Tibial artery (tissue), 4 donors: ENCODE results near the gene ATP6V0E1.
A peak's percentile ranks its signal among the peaks of the same experiment; 100 is the strongest.

Experiments used
- DNase-seq, 2 donors: peaks; one replicate each; pipeline ENCODE4 v3.0.0-alpha.2; 2019
- H3K27ac ChIP-seq, 2 donors: fragments of 200-600 bp; sonication (generic) in 1 of 2; 1 replicate in 1 of 2; 2 replicates in 1 of 2; pipeline ENCODE4 v1.5.1; 2018 to 2019; ENCODE audit warnings: mild to moderate bottlenecking in 1 of 2
- H3K27me3 ChIP-seq, 2 donors: fragments of 200-600 bp; sonication (generic) in 1 of 2; one replicate each; pipeline versions ENCODE4 v1.5.1 to v1.6.0; 2016 to 2019
- H3K36me3 ChIP-seq, 3 donors: fragments of 200-600 bp; sonication (generic) in 2 of 3; one replicate each; pipeline ENCODE4 v1.5.1; 2016 to 2019; ENCODE audit warnings: mild to moderate bottlenecking in 2 of 3
- H3K4me1 ChIP-seq, 4 donors: fragments of 200-600 bp; sonication (generic) in 2 of 4; 1 replicate in 3 of 4; 2 replicates in 1 of 4; pipeline ENCODE4 v1.5.1; 2016 to 2019
- H3K4me3 ChIP-seq, 2 donors: fragments of 200-600 bp; sonication (generic) in 1 of 2; 1 replicate in 1 of 2; 2 replicates in 1 of 2; pipeline ENCODE4 v1.5.1; 2018 to 2019; ENCODE audit warnings: mild to moderate bottlenecking in 2 of 2
- H3K9me3 ChIP-seq, 3 donors: fragments of 200-600 bp; sonication (generic) in 1 of 3; one replicate each; pipeline ENCODE4 v1.5.1; 2016 to 2019
- intact Hi-C: fragments of 100-400 bp; cut with DNase I; formaldehyde crosslinking; loops from one replicate; pipeline ENCODE4 v1.15.0; 2023; ENCODE audit warnings: low total_unique reads
- TF ChIP-seq, protein P1 (sequence below), 2 experiments: fragments of 200-600 bp in 1 of 2; fragments of 450-650 bp in 1 of 2; IDR thresholded peaks; one replicate each; pipeline ENCODE4 v1.5.1; 2017 to 2019; ENCODE audit warnings: antibody characterized with exemption in 2 of 2, mild to moderate bottlenecking in 1 of 2, moderate library complexity in 1 of 2

Gene ATP6V0E1

DNA sequence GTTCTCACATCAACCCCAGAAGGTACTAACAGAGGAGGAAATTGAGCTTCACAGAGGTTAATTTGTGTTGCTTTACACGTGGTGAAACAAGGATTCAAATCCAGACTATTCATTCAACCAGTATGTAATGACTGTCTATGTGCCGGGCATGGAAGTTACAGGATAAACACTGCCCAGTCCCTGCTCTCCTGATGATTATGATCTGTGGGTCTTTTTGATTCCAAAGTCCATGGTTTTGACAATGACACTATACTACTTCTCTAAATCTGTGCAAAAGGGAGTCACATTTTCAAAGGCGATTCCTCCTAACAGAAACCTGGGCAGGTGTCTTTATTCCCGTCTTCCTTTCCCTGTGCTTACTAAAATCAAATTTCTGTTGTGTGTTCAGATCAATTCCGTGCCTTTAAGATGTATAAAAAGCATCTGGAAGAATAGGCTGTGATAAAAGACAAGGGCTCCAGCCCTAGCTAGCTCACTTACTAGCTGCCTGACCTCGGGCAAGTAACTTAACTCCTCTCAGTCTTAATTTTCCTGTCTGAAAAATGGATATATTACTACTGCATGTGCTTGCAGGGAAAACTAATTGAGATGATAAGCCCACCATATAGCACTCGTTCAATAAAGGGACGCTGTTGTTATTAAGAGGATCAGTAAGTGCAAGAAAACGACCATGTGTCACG, 71.6 kb downstream of the ATP6V0E1 start:
- H3K9me3 ChIP-seq = no peaks in the 10 kb centered on the region
- TF ChIP-seq, protein P1, sequence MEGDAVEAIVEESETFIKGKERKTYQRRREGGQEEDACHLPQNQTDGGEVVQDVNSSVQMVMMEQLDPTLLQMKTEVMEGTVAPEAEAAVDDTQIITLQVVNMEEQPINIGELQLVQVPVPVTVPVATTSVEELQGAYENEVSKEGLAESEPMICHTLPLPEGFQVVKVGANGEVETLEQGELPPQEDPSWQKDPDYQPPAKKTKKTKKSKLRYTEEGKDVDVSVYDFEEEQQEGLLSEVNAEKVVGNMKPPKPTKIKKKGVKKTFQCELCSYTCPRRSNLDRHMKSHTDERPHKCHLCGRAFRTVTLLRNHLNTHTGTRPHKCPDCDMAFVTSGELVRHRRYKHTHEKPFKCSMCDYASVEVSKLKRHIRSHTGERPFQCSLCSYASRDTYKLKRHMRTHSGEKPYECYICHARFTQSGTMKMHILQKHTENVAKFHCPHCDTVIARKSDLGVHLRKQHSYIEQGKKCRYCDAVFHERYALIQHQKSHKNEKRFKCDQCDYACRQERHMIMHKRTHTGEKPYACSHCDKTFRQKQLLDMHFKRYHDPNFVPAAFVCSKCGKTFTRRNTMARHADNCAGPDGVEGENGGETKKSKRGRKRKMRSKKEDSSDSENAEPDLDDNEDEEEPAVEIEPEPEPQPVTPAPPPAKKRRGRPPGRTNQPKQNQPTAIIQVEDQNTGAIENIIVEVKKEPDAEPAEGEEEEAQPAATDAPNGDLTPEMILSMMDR (IDR thresholded peaks at IDR 0.05) = no peak
- H3K27me3 ChIP-seq = no peaks in the 10 kb centered on the region
- peaks cover 0 to 6% (median 0%) of the 10 kb centered on the region in 3 donors for H3K36me3 ChIP-seq
- H3K4me1 ChIP-seq = peaks cover 0 to 33% (median 16%) of the 10 kb centered on the region in 4 donors
- intact Hi-C loops = loop anchor here (5.0 kb wide), 1 partner anchor 73 kb away; the partner anchor contains the start of gene ATP6V0E1
- DNase-seq = no peak
- peak overlapping the region in 1 of 2 donors; percentile 98 for H3K27ac ChIP-seq
- peak overlapping the region; percentile 98 to 99 for H3K4me3 ChIP-seq

DNA sequence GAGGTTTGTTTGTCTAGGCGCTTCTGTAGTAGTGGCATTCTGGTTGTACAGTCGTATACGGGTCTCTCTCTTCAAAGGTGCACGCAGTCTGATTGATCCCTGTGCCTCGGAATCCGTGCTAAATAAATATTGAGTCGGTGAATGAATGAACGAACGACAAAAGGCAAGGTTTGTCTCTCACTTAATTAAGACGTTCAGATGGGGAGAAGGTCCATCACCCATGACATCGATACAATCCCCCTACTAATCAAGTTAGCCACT, 72.1 kb downstream of the ATP6V0E1 start:
- no peak for DNase-seq
- no peaks in the 10 kb centered on the region for H3K9me3 ChIP-seq
- no peaks in the 10 kb centered on the region for H3K27me3 ChIP-seq
- peak overlapping the region; percentile 98 to 100 for H3K27ac ChIP-seq
- H3K4me3 ChIP-seq = peak overlapping the region; percentile 98 to 99
- peaks cover 0 to 38% (median 18%) of the 10 kb centered on the region in 4 donors for H3K4me1 ChIP-seq
- H3K36me3 ChIP-seq = peaks cover 0 to 6% (median 0%) of the 10 kb centered on the region in 3 donors
- intact Hi-C loops = loop anchor here (5.0 kb wide), 1 partner anchor 73 kb away; the partner anchor contains the start of gene ATP6V0E1
- TF ChIP-seq, protein P1 (IDR thresholded peaks at IDR 0.05) = no peak

GRCh38 chr5:173055983-173056782, 72.6 kb downstream of the ATP6V0E1 start, which contains the start of gene CREBRF:
Gene CREBRF, plus strand, starts transcription at chr5:173056352. Its CDS starts 24,424 bp downstream, at chr5:173080776.
- intact Hi-C loops = loop anchor here (5.0 kb wide), 1 partner anchor 74 kb away; the partner anchor contains the start of gene ATP6V0E1
- Histone ChIP-seq H3K4me3 (peak within 1 kb of the TSS; percentile 98 to 99), H3K27ac (peak within 1 kb of the TSS; percentile 98 to 100), H3K9me3 (no peaks in the 10 kb centered on the region), H3K27me3 (no peaks in the 10 kb centered on the region), H3K36me3 (peaks cover 0 to 6% (median 0%) of the 10 kb centered on the region in 3 donors), H3K4me1 (peaks cover 0 to 42% (median 18%) of the 10 kb centered on the region in 4 donors)
- DNase-seq = peak; percentile 95 to 99
- TF ChIP-seq, protein P1 (IDR thresholded peaks at IDR 0.05) = peak in 1 of 2 experiments; percentile 11

- no peaks in the 10 kb centered on the region for H3K27me3 ChIP-seq
- DNase-seq = no peak
- intact Hi-C loops = loop anchor here (5.0 kb wide), 1 partner anchor 74 kb away; the partner anchor contains the start of gene ATP6V0E1
Observed at GRCh38 chr5:173056783-173057061, 73.2 kb downstream of the ATP6V0E1 start.

More at GRCh38 chr5:173056783-173057061, 73.2 kb downstream of the ATP6V0E1 start:
- Histone ChIP-seq H3K4me1 (peaks cover 0 to 47% (median 18%) of the 10 kb centered on the region in 4 donors), H3K9me3 (no peaks in the 10 kb centered on the region), H3K4me3 (peak overlapping the region; percentile 98 to 99), H3K36me3 (peaks cover 0 to 6% (median 0%) of the 10 kb centered on the region in 3 donors), H3K27ac (peak overlapping the region; percentile 98 to 100)
- TF ChIP-seq, protein P1 (IDR thresholded peaks at IDR 0.05) = no peak
